ENCODE results near the gene EXOSC5.
"Not testable (repeated sequence)": the region's sequence is repeated elsewhere in the genome, so short reads cannot be mapped to it uniquely, and the experiment has no call there.

Gene EXOSC5

DNA sequence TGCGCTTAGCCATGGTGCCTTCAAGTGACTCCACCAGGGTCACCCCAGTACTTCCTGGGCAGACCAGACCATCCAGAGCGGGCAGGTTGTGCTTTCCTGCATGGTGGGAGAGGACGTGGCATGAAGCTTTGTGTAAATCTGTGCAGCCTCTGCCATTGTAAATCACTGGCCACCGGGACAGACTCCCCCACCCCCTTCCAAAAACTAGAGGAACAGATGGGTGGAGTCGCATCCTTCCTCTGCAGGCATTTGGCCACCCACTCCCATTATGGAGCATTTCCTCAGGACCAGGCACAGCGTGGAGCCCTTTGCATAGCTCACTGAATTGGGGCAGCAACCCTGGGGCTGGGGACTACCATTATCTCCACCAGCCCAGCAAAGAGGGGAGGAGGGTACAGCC is 8.6 kb upstream of the EXOSC5 start:
- DNase-seq (ENCODE audit: low spot score), result no peak

DNA sequence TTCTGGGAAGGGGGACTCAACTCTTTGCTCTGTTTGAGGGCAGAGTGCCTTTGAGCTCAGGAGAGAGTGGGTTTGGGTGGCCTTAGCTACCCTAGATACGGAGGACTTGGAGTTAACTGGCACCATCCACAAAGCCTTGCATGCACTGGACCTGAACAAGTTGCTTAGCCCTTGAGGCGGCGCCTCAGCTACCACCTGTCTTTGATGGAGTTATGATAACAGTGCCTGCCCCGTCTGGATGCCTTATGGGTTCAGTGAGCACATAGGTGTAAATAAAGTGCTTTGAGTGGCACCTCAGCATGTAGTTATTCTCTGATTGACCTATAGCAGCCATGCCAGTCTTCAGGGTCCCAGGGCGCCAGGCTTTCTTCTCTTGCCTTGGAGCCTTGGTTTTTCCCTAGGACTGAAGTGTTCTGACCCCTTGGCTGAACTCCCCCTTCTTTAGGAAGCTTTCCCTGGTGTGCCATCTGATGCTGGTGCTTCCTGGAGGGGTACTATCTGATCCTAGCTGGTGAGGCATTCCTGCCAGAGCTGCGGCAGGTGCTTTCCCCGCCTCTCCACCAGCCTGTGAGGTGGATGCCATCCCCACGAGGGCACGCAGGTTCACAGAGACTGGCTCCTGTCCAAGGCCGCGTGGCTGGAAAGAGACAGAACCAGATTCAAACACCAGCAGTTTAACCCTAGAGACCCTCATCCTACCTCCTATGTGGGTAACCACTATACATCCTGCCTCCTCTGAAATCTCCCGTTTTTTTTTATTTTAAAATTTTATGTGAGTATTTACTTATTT is 6.2 kb upstream of the EXOSC5 start:
- no peak for DNase-seq (ENCODE audit: low spot score)

GRCh38 chr19:41402010-41402409 is 4.9 kb upstream of the EXOSC5 start:
- DNase-seq (ENCODE audit: low spot score), result no peak

DNA sequence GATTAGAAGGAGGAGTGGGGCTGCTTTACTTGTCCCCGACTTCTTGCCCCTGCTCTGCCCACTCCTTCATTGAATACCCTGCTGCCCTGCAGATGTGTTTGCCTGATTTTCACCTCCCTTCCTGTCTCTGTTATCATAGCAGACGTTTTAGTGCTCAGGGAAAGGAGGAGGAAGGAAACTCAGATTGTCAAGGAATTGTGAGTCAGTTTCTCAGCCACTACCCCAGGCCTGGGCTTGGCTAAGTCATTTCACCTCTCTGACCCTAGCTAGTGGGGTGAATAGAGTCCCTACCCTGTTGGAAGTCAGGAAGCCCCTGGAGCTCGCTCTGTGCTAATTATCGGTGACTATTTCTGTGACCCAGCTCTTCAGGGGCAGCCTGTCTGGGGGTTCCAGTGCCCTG is 4.3 kb upstream of the EXOSC5 start:
- DNase-seq (ENCODE audit: low spot score), result no peak

DNA sequence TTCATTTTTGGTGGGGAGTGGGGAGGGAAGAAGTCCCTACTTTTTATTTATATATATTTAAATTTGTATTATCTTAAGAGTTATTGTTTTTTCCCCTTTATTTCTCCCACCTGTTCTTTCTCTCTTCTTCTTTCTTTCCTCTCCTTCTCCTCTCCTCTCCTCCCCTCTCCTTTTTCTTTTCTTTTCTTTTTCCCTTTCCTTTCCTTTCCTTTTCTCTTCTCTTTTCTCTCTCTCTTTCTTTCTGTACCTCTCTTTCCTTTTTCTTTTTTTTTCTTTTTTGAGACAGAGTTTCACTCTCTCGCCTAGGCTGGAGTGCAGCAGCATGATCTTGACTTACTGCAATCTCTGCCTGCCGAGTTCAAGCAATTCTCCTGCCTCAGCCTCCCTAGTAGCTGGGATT is 2.4 kb upstream of the EXOSC5 start:
- no peak for DNase-seq (ENCODE audit: low spot score)

DNA sequence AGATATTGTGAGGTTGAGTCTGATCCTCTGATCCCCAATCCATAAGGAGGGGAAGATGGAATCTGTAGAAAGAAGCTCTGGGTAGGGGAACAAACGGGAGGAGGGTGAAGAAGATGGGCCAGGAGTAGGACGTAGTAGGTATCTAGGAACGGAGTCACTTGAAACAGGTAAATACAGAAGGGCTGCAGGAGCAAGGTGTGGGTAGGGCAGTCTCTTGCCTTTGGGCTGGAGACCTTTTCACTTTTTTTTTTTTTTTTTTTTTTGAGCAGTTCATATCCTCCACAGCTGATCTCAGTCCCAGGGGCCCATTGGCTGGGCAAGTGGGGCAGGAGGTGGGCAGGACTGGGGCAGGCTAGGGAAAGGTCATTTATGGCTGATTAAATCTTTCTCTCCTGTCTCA is 1.9 kb upstream of the EXOSC5 start:
- DNase-seq (ENCODE audit: low spot score), result no peak

DNA sequence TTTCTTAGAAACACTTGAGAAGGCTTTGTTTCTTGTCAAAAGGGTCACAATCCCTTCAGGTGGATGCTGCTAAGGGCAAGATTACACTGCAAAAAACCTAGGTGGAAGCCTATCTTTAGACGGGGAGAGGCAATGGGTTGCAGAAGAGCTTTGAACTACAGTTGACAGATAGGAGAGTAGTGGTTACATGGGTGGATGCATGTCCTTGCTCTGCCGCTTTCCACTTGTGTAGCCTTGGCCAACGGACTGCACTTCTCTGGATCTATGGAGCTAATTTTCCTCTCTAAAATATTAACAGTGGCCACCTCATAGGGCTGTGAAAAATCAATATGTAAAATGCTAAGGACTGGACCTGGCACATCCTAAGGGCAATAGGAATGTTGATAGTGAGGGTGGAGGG is 1.4 kb upstream of the EXOSC5 start:
- no peak for DNase-seq (ENCODE audit: low spot score)

GRCh38 chr19:41398050-41398418 is 875 bp upstream of the EXOSC5 start:
- no peak for DNase-seq (ENCODE audit: low spot score)

GRCh38 chr19:41395355-41395754 is 1.8 kb downstream of the EXOSC5 start:
- no peak for DNase-seq (ENCODE audit: low spot score)

GRCh38 chr19:41392775-41393174 is 4.4 kb downstream of the EXOSC5 start:
- no peak for DNase-seq (ENCODE audit: low spot score)

GRCh38 chr19:41391618-41392017 is 5.5 kb downstream of the EXOSC5 start:
- no peak for DNase-seq (ENCODE audit: low spot score)

DNA sequence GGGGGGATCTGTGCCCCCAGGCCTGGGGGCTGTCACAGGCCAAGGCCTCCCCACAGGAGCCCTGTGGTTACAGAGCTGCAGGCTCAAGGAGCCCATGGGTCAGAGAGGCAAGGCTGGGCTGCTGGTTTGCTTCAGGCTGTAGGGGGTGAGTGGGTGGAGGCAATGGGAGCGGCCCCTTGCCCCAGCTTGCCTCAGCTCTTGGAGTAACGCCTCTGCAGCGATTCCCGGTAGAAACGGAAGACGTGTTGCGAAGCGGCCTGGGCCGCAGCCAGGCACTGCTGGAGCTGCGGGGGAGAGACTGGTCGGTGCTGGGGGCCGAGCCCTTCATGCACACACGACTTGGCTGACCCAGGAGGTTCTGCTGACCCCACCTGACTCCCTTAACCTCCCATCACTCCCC is 10.7 kb downstream of the EXOSC5 start:
- no peak for DNase-seq (ENCODE audit: low spot score)

- DNase-seq (ENCODE audit: low spot score), result no peak
Measured at GRCh38 chr19:41384351-41384750, 12.8 kb downstream of the EXOSC5 start.

DNA sequence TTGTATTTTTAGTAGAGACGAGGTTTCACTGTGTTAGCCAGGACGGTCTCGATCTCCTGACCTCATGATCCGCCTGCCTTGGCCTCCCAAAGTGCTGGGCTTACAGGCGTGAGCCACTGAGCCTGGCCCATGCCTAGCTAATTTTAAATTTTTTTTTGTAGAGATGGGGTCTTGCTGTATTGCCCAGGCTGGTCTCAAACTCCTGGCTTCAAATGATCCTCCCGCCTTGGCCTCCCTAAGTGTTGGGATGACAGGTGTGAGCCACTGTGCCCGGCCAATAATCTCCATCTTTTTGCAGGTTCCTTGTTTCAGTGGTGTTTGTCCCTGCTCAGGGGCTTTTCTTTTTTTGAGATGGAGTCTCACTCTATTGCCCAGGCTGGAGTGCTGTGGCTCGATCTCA is 15.6 kb downstream of the EXOSC5 start:
- not testable (repeated sequence) for DNase-seq (ENCODE audit: low spot score)

GRCh38 chr19:41377977-41378709 is 19.0 kb downstream of the EXOSC5 start:
- DNase-seq (ENCODE audit: low spot score), result no peak

- DNase-seq (ENCODE audit: low spot score), result no peak
Measured at GRCh38 chr19:41376998-41377365, 20.2 kb downstream of the EXOSC5 start.

DNA sequence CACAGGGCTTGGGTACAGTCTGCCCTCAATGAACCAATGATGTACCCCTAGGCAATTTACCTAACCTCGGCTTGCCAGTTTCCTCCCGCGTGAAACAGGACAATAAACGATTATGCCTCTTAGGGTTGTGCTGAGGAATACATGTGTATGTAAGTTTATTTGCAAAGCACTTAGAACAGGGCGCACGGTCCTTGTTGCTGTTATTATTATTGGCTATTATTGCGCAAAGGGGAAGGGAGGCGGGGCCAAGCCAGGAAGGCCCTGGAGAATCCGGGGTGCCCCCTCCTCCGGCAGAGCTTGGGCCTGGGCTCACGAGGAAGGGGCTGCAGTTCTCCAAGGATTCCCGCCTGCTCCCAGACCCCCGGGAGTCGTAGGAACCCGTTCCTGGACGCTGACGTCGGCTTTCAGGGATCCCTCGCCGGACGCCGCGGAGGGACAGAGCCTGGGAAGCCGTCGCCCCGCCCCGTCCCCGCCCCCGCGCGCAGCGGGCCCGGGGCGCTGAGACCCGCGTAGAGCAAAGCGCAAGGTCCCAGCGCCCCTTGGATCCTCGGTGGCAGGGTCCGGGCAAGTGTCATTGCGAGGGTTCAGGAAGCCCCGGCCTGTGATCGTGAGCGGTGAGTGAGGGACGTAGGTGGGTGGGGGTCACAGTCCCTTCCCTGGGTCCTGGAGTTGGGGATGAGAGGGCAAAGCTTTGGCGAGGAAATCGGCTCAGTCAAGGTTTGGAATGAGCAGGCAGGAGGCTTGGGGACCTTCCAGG is 20.7 kb downstream of the EXOSC5 start, which contains the start of gene TMEM91:
Gene TMEM91, plus strand, starts transcription at position 293 of the 757 bp plus-strand sequence. CDS start 1,777 bp downstream, outside the sequence.
- DNase-seq (ENCODE audit: low spot score), result no peak

- DNase-seq (ENCODE audit: low spot score), result peak; percentile 73
Measured at GRCh38 chr19:41373993-41374392, 23.2 kb downstream of the EXOSC5 start.

DNA sequence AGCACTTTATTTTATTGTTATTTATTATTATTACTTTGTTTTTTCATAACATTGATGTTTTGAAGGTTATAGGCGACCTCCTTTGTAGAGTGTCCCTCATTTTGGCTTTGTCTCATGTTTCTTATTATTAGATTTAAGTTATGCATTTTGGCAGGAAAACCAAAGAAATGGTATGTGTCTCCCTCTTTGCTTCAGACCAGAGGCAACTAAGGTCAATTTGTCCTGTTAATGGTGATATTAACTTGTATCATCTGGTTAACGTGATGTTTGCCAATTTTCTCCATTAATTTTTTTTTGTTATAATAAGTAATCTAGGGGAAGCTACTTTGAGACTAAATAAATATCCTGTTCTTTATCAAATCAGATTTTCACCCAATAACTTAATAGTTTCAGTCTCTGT is 24.7 kb downstream of the EXOSC5 start:
- DNase-seq (ENCODE audit: low spot score), result no peak

GRCh38 chr19:41371541-41371940 is 25.6 kb downstream of the EXOSC5 start:
- no peak for DNase-seq (ENCODE audit: low spot score)

GRCh38 chr19:41371119-41371518 is 26.0 kb downstream of the EXOSC5 start:
- DNase-seq (ENCODE audit: low spot score), result not testable (repeated sequence)

GRCh38 chr19:41369769-41370168 is 27.4 kb downstream of the EXOSC5 start:
- no peak for DNase-seq (ENCODE audit: low spot score)

GRCh38 chr19:41367848-41368301 is 29.3 kb downstream of the EXOSC5 start:
- DNase-seq (ENCODE audit: low spot score), result no peak

Data from cerebellar cortex (tissue), 1 donor.